Smooth muscle cell (in vitro differentiated cells): ENCODE measurements around the gene CYBC1. TPM values are rescaled to one million over a fixed set of nuclear protein-coding genes. Genes with fewer than 3 reads are reported as not detected.
"Not testable (repeated sequence)": the region's sequence is repeated elsewhere in the genome, so short reads cannot be mapped to it uniquely, and the experiment has no call there.

ENCODE experiments used
- DNase-seq: peaks from one replicate; lab custom pipeline; 2025; ENCODE audit not compliant: unreplicated experiment; lab: John Stamatoyannopoulos, UW
- H2AFZ ChIP-seq: fragments of 200-600 bp; sonication (generic); 2 replicates; pipeline ENCODE4 v1.6.0; 2016; ENCODE audit warnings: antibody characterized with exemption, low read depth, mild to moderate bottlenecking
- H3F3A ChIP-seq: fragments of 200-600 bp; sonication (generic); 2 replicates; pipeline ENCODE4 v1.6.0; 2017; ENCODE audit warnings: antibody characterized with exemption, low read depth
- H3K27ac ChIP-seq: fragments of 200-600 bp; sonication (generic); 2 replicates; pipeline ENCODE4 v1.5.1; 2016; ENCODE audit warnings: low read depth, mild to moderate bottlenecking
- H3K27me3 ChIP-seq: fragments of 200-600 bp; sonication (generic); 2 replicates; pipeline ENCODE4 v1.6.1; 2016; ENCODE audit warnings: low read depth, mild to moderate bottlenecking
- H3K36me3 ChIP-seq: fragments of 200-600 bp; sonication (generic); 2 replicates; pipeline ENCODE4 v1.5.1; 2016; ENCODE audit warnings: low read depth
- H3K4me1 ChIP-seq: fragments of 200-600 bp; sonication (generic); 2 replicates; pipeline ENCODE4 v1.5.1; 2016; ENCODE audit warnings: low read depth
- H3K4me2 ChIP-seq: fragments of 200-600 bp; sonication (generic); 2 replicates; pipeline ENCODE4 v1.6.0; 2016; ENCODE audit warnings: mild to moderate bottlenecking
- H3K4me3 ChIP-seq: fragments of 200-600 bp; sonication (generic); 2 replicates; pipeline ENCODE4 v1.5.1; 2016; ENCODE audit warnings: mild to moderate bottlenecking
- H3K79me2 ChIP-seq: fragments of 200-600 bp; sonication (generic); 2 replicates; pipeline ENCODE4 v1.6.0; 2016; ENCODE audit warnings: low read depth, mild to moderate bottlenecking
- H3K9ac ChIP-seq: fragments of 200-600 bp; sonication (generic); 2 replicates; pipeline ENCODE4 v1.6.0; 2016; ENCODE audit warnings: low read depth
- H3K9me3 ChIP-seq: fragments of 200-600 bp; sonication (generic); replicated peaks from 2 replicates; pipeline ENCODE4 v1.5.1; 2016; ENCODE audit warnings: low read depth
- H4K20me1 ChIP-seq: fragments of 200-600 bp; sonication (generic); 2 replicates; pipeline ENCODE4 v1.6.0; 2016; ENCODE audit warnings: low read depth
- WGBS: methylation state at CpG from one replicate; pipeline ENCODE4 v1.1.7; 2016; ENCODE audit warnings: low lambda C conversion rate; 5-methylcytosine and 5-hydroxymethylcytosine counted together
- polyA plus RNA-seq: library from polyadenylated mRNA; unstranded; fragments of >200 nt; fragmentation: Nextera tagmentation; extraction: Ambion mirVana; gene quantifications from 2 replicates; pipeline ENCODE4 v1.2.1, GENCODE V29; 2016
- total RNA-seq: library from RNA; depleted of rRNA; stranded (reverse); fragments of >200 nt; gene quantifications from 2 replicates; pipeline ENCODE4 v1.2.3, GENCODE V29; 2014
- TF ChIP-seq, protein P1 (sequence below): fragments of 200-600 bp; sonication (generic); IDR thresholded peaks from 2 replicates; pipeline ENCODE4 v1.5.1; 2017; ENCODE audit warnings: borderline replicate concordance, mild to moderate bottlenecking, antibody characterized with exemption; ENCODE audit not compliant: insufficient read depth, poor library complexity, severe bottlenecking

CYBC1 gene
- total and polyA plus RNA-seq, 2 experiments from 2014 or later = 23.3 to 65.8 TPM

DNA sequence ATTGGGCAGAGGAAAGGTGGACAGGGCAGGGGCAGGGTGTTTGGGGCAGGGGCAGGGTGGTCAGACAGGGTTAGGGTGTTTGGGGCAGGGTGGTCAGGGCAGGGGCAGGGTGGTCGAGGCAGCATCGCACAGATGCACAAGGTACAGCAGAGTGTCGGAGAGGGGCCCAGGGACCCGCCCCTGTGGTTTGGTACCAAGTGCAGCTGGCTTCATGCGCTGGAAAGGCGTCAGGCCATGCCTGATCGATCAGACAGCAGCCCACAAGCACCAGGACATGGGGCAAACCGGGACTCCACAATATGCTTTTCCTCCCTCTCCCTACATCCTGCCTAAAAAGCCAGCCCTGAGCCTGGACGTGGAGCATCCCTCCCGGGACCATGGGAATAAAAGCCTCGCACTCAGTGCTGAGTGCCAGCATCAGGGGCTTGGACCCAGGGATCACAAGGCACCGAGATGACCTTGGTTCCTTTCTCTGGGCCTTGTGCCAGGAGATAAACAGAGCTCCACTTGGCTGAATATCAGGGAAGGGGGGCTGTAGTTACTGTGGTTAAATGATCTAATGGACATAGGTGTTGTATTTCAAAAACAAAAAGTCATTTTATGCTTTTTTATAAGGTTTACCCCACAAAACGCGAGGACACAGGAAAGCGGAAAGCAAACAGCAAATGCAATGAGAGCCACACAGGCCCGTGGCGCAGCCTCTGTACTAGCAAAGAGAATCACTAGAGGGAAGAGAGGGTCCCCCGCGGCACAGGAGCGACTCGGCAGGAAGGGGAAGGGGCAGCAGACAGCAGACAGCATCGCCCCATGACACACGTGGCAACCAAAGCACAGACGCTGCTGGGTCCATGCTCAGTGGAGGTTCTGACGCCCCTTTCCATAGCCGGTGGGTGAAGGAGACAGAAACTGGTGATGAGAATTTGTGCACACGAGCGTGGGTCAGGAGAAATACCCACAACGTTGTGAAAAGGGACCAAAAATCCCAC, 37.7 kb downstream of the CYBC1 start:
- H3K4me3 ChIP-seq = no peak overlapping the region
- TF ChIP-seq, protein P1, sequence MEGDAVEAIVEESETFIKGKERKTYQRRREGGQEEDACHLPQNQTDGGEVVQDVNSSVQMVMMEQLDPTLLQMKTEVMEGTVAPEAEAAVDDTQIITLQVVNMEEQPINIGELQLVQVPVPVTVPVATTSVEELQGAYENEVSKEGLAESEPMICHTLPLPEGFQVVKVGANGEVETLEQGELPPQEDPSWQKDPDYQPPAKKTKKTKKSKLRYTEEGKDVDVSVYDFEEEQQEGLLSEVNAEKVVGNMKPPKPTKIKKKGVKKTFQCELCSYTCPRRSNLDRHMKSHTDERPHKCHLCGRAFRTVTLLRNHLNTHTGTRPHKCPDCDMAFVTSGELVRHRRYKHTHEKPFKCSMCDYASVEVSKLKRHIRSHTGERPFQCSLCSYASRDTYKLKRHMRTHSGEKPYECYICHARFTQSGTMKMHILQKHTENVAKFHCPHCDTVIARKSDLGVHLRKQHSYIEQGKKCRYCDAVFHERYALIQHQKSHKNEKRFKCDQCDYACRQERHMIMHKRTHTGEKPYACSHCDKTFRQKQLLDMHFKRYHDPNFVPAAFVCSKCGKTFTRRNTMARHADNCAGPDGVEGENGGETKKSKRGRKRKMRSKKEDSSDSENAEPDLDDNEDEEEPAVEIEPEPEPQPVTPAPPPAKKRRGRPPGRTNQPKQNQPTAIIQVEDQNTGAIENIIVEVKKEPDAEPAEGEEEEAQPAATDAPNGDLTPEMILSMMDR = no peak
- H2AFZ ChIP-seq = no peak overlapping the region
- H3K4me2 ChIP-seq = no peak overlapping the region
- no peak overlapping the region for H3K27ac ChIP-seq
- H3K4me1 ChIP-seq = peaks cover 2% of the 10 kb centered on the region
- no peaks in the 10 kb centered on the region for H3K79me2 ChIP-seq
- no peaks in the 10 kb centered on the region for H3K27me3 ChIP-seq
- no peak overlapping the region for H3K9ac ChIP-seq
- H4K20me1 ChIP-seq = peaks cover 58% of the 10 kb centered on the region
- DNase-seq = no peak
- no peaks in the 10 kb centered on the region for H3K36me3 ChIP-seq
- no peaks in the 10 kb centered on the region for H3K9me3 ChIP-seq
- H3F3A ChIP-seq = no peaks in the 10 kb centered on the region
- WGBS = 97% methylated on average over 26 of the region's 29 CpGs

DNA sequence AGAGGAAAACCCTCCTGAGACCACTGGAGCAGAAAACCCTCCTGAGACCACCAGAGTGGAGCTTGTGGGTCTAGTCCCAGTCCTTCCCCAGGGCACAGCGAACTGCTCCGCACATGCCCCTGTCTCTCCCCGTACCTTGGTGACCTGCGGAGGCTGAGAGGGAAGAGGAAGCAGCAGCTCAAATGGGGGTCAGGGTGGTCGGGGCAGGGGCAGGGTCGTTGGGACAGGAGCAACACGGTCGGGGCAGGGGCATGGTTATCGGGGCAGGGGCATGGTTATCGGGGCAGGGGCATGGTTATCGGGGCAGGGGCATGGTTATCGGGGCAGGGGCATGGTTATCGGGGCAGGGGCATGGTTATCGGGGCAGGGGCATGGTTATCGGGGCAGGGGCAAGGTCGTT, 38.5 kb downstream of the CYBC1 start:
- H4K20me1 ChIP-seq = peaks cover 51% of the 10 kb centered on the region

DNA sequence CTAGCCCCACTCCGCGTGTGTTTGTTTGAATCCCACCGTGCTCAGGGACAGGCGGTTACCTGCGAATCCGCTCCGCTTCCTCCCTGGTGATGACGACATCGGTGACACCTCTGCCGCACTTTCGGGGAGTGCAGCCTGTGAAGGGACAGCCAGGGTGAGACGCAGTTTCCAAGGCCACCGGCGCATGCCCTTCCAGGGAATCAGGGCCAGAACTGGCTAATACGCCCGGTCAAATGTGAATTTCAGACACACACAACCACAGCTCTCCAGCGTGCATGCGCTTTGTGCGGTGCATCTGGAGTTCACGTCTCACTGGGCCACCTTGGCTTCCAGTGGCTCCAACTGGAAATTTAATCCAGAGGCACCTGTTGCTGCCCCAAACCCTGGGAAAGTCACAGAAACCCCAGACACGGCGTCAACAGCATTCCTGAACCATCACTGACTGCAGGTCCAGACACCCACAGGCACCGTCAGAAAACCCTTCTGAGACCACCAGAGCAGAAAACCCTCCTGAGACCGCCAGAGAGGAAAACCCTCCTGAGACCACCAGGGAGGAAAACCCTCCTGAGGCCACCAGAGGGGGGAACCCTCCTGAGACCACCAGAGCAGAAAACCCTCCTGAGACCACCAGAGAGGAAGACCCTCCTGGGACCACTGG, 39.0 kb downstream of the CYBC1 start:
- no peak overlapping the region for H2AFZ ChIP-seq
- no peaks in the 10 kb centered on the region for H3K36me3 ChIP-seq
- H3K4me2 ChIP-seq = no peak overlapping the region
- no peak overlapping the region for H3K9ac ChIP-seq
- no peaks in the 10 kb centered on the region for H3K4me1 ChIP-seq
- H3K27ac ChIP-seq = no peak overlapping the region
- no peaks in the 10 kb centered on the region for H3F3A ChIP-seq
- no peaks in the 10 kb centered on the region for H3K9me3 ChIP-seq
- DNase-seq = no peak
- TF ChIP-seq, protein P1 = no peak
- peaks cover 45% of the 10 kb centered on the region for H4K20me1 ChIP-seq
- 97% methylated on average over 24 of the region's 24 CpGs for WGBS
- H3K27me3 ChIP-seq = no peaks in the 10 kb centered on the region
- H3K4me3 ChIP-seq = no peak overlapping the region
- no peaks in the 10 kb centered on the region for H3K79me2 ChIP-seq

More for the DNA sequence above, 38.5 kb downstream of the CYBC1 start:
- WGBS = 90% methylated on average over 12 of the region's 16 CpGs
- H2AFZ ChIP-seq, H3K9me3 ChIP-seq, H3K36me3 ChIP-seq, DNase-seq, H3K9ac ChIP-seq, H3K27me3 ChIP-seq, H3F3A ChIP-seq, H3K4me2 ChIP-seq, H3K4me1 ChIP-seq, H3K79me2 ChIP-seq, H3K4me3 ChIP-seq, H3K27ac ChIP-seq: not testable (repeated sequence)

DNA sequence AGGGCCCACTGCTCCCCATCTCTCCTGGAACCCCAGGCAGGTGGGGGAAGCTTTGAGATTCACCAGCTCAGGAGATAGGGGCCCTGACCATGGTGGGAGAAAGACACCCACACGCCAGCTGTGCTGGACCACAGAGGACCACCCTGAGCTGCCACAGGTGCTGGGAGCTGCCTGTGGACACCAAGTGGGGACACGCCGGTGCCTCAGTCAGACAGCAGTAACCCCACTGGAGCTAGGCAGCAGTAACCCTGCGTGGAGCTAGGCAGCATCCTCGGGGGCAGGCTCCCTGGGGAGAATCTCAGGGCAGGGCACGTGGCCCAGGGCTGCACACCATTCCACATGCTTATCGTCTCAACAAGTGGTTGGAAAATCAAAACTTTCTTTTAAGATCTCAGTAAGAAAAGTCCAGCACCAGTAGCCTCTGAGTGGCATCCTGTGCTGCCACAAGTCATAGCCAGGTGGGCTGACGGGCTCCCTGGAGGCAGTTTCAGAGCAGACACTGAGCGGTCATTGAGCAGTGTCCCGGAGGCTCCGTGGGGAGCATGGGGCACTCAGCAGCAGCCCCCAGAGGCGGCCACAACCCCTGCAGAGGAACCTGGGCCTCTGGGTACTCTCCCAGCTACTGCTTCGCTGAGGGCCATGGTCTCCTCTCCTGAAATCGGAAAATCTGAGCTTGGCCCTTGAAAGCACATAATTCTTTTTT, 40.4 kb downstream of the CYBC1 start:
- Histone ChIP-seq H3K4me3 (no peak overlapping the region), H3K36me3 (no peaks in the 10 kb centered on the region), H2AFZ (no peak overlapping the region), H4K20me1 (peaks cover 32% of the 10 kb centered on the region), H3K79me2 (no peaks in the 10 kb centered on the region), H3K9me3 (no peaks in the 10 kb centered on the region), H3F3A (no peaks in the 10 kb centered on the region), H3K4me2 (no peak overlapping the region), H3K9ac (no peak overlapping the region), H3K27ac (no peak overlapping the region), H3K4me1 (no peaks in the 10 kb centered on the region), H3K27me3 (no peaks in the 10 kb centered on the region)
- TF ChIP-seq, protein P1 = no peak
- DNase-seq = no peak
- 92% methylated on average over 14 of the region's 14 CpGs for WGBS
